Sigmoid colon (tissue), 4 donors: ENCODE data around the gene F2R.

Experiments
- EP300 ChIP-seq, 4 donors: sonication (generic); formaldehyde crosslinking; IDR thresholded peaks; one replicate each; pipeline ENCODE4 v1.6.1; 2017; ENCODE audit warnings: antibody characterized with exemption in 4 of 4
- POLR2A ChIP-seq, 2 donors: fragments of 450-650 bp; IDR thresholded peaks; one replicate each; pipeline ENCODE4 v1.6.1; 2016; ENCODE audit warnings: antibody characterized with exemption in 2 of 2, mild to moderate bottlenecking in 2 of 2, moderate library complexity in 2 of 2
- POLR2AphosphoS5 ChIP-seq, 4 donors: sonication (generic); formaldehyde crosslinking; IDR thresholded peaks; one replicate each; pipeline ENCODE4 v1.6.1; 2017; ENCODE audit warnings: antibody characterized with exemption in 4 of 4
- TF ChIP-seq, protein P1 (sequence below), 4 experiments: fragments of 450-650 bp in 3 of 4; fragments of 200-600 bp in 1 of 4; IDR thresholded peaks; one replicate each; pipeline ENCODE4 v1.5.1; 2016 to 2019; ENCODE audit warnings: antibody characterized with exemption in 4 of 4, mild to moderate bottlenecking in 3 of 4, moderate library complexity in 2 of 4

DNA sequence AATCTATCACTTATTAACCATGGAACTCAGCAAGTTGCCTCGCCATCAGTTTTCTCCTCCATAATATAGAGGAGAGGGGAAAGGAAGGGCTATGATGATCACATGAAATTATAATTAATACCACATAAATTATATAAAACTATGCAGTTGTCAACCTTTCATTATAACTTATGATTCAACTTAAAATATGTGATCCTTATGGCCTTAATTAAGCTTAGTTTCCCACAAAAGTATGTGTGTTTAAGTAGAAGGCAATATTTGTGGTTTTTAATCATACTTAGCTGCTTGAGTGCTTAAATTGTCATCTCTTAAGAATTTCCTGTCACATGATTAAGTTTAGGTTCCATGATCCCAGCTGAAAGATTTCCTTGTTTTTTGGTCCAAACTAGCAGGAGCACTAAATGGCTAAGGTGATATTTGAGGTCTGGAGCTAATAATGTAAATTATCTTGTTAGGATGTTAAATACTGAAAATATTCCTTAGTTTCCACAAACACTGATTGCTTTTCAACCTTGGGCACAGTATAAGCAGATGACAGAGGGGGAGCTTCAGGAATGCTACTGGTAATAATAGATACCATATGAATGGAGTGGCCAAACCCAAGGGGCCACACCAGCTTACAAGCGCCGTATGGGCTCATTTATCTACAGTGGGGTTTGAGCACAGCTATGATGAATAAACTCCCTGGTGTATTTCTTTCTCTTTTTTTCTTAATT is 26.4 kb upstream of the F2R start:
- TF ChIP-seq POLR2A (IDR thresholded peaks at IDR 0.05) (no peak), POLR2AphosphoS5 (IDR thresholded peaks at IDR 0.05) (no peak), EP300 (IDR thresholded peaks at IDR 0.05) (no peak)
- TF ChIP-seq, protein P1, sequence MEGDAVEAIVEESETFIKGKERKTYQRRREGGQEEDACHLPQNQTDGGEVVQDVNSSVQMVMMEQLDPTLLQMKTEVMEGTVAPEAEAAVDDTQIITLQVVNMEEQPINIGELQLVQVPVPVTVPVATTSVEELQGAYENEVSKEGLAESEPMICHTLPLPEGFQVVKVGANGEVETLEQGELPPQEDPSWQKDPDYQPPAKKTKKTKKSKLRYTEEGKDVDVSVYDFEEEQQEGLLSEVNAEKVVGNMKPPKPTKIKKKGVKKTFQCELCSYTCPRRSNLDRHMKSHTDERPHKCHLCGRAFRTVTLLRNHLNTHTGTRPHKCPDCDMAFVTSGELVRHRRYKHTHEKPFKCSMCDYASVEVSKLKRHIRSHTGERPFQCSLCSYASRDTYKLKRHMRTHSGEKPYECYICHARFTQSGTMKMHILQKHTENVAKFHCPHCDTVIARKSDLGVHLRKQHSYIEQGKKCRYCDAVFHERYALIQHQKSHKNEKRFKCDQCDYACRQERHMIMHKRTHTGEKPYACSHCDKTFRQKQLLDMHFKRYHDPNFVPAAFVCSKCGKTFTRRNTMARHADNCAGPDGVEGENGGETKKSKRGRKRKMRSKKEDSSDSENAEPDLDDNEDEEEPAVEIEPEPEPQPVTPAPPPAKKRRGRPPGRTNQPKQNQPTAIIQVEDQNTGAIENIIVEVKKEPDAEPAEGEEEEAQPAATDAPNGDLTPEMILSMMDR (IDR thresholded peaks at IDR 0.05), result no peak
